NB4 (cell line): Measurements from ENCODE around the gene CCDC88C.

Experiments used
- MYC ChIP-seq: IDR thresholded peaks from 2 replicates; pipeline ENCODE4 v1.6.1; 2011; ENCODE audit warnings: low read depth, low read length
- TF ChIP-seq, protein P1 (sequence below): IDR thresholded peaks from one replicate; pipeline ENCODE4 v1.5.1; 2012; ENCODE audit warnings: low read depth, low read length

DNA sequence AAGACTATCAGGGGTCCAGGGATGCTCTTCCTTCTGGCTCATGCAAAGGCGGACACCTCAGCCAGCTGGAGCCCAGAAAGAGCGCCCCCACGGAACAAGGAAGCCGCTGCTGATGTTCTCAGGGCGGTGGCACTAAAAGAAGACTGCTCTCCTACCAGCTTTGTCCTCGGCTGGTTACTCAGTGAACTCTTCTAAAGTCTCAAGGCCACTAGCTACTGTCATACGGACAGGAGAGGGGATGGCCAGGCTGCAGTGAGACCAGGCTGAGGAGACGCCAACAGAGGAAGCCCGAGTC is 59.6 kb downstream of the CCDC88C start:
- TF ChIP-seq, protein P1, sequence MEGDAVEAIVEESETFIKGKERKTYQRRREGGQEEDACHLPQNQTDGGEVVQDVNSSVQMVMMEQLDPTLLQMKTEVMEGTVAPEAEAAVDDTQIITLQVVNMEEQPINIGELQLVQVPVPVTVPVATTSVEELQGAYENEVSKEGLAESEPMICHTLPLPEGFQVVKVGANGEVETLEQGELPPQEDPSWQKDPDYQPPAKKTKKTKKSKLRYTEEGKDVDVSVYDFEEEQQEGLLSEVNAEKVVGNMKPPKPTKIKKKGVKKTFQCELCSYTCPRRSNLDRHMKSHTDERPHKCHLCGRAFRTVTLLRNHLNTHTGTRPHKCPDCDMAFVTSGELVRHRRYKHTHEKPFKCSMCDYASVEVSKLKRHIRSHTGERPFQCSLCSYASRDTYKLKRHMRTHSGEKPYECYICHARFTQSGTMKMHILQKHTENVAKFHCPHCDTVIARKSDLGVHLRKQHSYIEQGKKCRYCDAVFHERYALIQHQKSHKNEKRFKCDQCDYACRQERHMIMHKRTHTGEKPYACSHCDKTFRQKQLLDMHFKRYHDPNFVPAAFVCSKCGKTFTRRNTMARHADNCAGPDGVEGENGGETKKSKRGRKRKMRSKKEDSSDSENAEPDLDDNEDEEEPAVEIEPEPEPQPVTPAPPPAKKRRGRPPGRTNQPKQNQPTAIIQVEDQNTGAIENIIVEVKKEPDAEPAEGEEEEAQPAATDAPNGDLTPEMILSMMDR = no peak
- no peak for TF ChIP-seq MYC
